Loucy (cell line): ENCODE data around the gene ENPP1.

ENCODE experiments used
- CTCF ChIP-seq: fragments of 200-600 bp; sonication (generic); conservative IDR thresholded peaks from 2 replicates; pipeline ENCODE4 v1.5.1; 2014; ENCODE audit warnings: mild to moderate bottlenecking, antibody characterized with exemption, low read length
- EZH2phosphoT487 ChIP-seq: fragments of 200-600 bp; IDR thresholded peaks from 2 replicates; pipeline ENCODE4 v1.6.1; 2018; ENCODE audit warnings: antibody characterized with exemption, mild to moderate bottlenecking, moderate library complexity, borderline replicate concordance

GRCh38 chr6:131839388-131839787 is 31.6 kb downstream of the ENPP1 start:
- TF ChIP-seq CTCF, result no peak
- no peak for TF ChIP-seq EZH2phosphoT487
